GM03348 (cell line): ENCODE measurements around the gene PRKCA.
A peak's percentile ranks its signal among the peaks of the same experiment; 100 is the strongest.
"Not testable (repeated sequence)": the region's sequence is repeated elsewhere in the genome, so short reads cannot be mapped to it uniquely, and the experiment has no call there.

Experiments
- DNase-seq: peaks from one replicate; pipeline ENCODE4 v3.0.0; 2012; ENCODE audit warnings: low spot score

The PRKCA gene

DNA sequence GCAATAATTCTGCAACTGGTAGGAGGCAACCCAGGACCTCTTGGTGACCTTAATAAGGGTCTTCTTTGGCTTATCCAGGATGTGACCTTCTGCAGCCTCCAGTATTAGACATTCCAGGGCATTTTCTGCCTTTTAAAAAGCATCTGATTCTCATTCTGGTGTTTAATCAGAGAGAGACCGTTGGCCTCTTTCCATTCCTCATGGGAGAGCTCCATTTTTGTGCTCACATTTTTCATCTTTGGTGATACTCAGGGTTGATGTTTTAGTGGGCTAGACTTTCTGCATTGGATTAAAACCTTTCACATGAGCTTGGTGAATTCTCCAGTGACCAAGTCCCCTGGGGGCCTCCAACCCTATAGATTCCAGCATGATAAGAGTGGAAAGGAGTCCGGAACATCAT, 382.3 kb downstream of the PRKCA start:
- peak; percentile 15 for DNase-seq

DNA sequence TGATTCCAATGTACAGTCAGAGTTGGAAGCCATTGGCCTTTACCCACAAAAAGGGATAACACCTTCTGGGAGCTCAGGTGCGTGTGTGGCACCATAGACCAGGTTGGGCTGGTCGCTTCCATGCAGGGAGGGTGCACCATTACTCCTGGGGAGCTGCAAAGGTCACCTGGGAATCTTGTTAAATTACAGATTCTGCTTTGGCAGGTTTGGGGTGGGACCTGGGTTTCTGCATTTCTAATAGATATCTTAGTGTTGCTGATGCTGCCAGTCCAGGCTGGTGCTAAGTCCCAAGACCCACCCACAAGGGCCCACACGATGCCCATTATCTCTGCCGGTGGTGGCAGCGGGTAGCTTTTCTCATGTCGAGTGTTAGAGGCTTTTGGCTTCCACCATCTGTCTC, 384.2 kb downstream of the PRKCA start:
- no peak for DNase-seq

DNA sequence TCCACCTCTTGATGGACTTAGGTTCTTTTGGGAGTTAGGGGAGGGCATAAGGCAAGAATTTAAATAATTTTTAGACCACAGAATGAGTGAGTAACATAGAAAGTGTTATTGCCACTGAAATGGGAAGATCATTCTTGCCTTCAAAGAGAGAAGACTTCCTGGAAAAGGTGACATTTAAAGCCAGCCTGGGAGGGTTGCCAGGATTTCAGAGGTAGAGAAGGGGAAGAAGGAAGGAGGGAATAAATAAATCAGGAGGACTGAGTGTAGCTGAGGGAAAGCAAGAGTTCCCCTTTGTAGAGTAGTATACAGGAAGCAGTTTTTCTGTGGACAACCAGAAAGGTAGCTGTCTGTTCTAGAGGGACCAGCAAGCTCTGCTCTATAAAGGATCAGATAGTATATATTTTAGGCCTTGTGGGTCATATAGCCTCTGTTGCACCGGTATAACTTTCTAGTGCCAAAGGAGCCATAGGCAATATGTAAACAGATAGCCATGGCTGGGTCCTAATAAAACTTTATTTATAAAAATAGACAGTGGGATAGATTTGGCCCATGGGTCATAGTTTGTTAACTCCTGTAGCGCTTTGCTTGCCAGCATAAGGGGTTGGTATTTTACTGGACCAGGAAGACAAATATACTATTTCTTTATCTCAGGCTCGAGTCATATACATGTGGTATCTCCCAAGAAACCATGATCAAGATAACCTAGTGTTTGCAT, 385.3 kb downstream of the PRKCA start:
- DNase-seq, result no peak

DNA sequence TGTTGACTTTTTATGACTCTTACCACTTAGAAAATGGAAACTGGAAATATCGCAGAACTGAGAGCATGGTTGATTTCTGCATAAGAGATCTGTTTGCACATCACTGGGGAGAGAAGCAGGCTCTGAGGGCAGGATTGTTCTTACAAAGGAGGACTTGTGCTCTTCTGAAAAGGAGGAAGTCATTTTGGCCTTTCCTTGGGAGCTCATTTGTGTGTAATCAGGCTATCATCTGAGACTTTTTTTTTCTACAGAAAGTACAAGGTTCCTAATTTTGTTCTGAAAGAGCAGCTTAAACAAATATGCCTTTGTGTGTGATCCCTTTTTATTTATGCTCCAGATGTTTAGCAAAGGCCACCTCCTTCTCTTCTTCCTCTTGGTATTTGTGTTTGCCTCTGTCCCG, 386.8 kb downstream of the PRKCA start:
- no peak for DNase-seq

DNA sequence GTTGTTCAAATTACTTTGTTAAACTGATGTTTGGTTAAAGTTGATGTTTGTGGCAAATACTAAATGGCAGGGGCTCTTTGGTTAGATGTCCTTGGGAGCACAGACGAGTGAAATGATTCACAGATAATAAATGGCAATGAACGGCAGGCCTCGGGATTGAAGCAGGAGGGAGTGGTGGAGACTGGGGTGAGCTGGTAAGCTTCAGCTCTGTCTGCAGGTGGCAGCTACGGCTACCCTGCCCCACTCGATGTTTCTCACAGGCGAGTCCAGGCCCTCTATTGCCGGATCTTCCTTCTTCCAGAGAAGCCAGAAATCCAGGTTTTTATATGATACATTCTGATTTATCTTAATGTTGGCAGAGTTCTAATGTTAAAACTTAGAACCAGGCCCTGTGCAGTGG, 387.8 kb downstream of the PRKCA start:
- no peak for DNase-seq

DNA sequence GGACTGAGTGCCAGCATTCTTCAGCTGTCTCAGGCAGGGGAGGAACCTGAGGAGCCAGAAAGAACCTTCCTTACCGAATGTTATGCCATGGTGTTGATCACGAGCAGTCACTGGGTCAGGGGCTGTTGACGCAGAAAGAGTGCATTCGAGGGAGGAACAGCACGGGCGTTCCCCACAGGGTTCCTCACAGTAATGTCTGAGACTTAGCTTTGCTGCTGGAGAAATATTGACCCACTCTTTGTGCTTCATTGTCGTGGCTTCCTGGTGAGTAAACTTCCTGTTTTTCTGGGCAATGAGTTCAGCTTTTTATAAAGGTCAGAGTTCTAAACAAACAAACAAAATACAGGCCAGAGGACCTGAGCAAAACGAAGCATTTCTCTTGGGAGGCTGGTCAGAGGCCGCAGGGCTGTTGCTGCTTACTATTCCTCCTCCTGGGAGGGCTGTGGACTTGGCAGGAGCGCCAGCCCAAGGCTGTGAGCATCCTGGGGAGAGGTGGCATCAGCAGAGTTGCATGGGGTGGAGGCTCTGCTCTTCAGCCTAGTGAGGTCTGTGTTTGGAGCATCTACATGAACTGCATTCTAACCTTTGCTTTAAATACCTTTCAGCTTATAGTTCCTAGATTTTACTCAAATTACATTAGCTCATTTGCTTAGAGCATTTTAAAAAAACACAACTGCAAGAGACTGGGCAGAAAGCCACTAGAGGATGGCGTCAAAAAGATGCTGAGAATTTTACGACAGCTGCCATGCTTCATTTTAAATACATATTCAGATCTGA, 389.4 kb downstream of the PRKCA start:
- no peak for DNase-seq

DNA sequence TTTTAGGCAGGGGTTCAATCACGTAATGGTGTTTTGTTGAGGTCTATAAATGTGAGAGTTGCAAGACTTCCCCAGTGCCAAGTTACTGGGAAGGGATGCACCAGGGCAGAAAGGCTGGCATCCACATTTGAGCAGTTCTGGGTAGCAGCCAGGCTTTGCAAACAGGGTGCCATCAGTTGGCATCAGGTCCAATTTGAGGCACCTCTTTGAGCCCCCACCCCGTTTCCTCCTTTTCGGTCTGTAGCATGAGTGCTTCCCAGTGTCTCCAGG, 389.9 kb downstream of the PRKCA start:
- no peak for DNase-seq

DNA sequence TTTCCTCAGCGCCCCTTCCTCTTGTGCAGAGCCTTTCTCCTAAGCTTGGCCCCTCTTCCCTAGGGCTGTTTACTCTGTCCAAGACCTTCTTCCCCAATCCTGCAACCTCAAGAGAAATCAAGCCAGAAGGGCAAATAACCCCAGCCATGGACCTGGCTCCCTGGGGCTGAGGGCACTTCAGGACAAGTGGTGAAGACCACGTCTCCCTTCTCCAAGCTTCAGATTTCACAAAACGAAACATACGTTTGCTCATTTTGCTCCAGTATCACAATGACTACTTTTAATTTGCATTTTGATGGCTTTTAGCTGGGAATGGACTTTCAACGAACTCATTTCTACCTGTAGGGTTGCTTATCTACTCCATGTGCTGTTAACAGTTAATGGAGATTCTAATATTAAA, 392.7 kb downstream of the PRKCA start:
- no peak for DNase-seq

DNA sequence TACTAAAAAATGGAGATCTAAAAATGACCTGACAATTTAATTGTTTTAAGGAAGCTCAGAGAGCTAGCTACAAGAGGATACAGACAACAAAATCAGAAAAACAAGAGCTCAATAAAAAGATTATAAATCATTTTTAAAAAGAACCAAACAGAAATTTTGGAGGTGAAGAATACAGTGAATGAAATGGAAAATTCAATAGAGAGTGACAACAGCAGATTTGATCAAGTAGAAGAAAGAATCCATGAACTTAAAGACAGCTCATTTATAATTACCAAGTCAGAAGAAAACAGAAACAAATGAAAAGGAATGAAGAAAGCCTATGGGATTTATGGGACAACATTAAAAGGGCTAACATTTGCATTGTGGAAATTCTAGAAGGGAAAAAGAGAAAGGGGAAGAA, 395.9 kb downstream of the PRKCA start:
- DNase-seq, result no peak

DNA sequence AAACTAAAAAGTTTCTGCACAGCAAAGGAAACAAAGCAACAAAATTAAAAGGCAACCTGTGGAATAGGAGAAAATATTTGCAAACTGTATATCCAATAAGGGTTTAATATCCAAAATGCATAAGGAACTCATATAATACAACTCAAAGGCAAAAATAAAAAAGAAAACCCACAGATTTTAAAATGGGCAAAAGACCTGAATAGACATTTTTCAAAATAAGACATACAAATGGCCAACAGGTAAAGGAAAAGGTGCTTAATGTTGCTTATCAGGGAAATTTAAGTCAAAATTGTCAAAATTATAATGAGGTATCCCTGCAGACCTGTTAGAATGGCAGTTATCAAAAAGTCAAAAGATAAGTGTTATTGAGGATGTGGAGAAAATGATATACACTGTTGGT, 399.0 kb downstream of the PRKCA start:
- DNase-seq, result no peak

DNA sequence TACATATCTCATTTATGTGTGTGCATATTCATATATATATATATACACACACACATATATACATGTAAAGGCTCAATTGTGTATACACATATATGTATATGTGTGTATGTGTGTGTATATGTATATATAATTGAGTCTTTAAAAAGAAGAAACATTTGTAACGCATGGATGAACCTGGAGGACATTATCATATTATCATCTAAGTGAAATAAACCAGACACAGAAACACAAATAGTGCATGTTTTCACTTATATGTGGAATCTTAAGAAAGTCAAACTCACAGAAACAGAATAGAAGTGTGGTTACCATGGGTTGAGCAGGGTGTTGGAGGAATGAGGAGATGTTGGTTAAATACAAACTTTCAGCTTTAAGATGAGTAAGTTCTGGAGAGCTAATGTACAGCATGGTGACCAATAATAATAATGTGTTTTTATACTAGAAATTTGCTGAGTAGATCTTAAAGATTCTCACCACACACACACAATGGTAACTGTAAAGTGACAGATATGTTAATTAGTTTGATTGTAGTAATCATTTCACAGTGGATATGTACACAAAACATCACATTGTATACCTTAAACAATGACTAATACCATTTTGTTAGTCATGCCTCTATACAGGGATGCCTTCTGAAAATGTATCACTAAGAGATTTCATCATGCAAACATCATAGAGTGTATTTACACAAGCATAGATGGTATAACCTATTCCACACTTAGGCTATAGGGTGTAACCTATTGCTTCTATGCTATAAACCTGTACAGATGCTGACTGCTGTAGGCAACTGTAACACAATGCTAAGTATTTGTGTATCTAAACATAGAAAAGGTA, 399.9 kb downstream of the PRKCA start:
- no peak for DNase-seq

DNA sequence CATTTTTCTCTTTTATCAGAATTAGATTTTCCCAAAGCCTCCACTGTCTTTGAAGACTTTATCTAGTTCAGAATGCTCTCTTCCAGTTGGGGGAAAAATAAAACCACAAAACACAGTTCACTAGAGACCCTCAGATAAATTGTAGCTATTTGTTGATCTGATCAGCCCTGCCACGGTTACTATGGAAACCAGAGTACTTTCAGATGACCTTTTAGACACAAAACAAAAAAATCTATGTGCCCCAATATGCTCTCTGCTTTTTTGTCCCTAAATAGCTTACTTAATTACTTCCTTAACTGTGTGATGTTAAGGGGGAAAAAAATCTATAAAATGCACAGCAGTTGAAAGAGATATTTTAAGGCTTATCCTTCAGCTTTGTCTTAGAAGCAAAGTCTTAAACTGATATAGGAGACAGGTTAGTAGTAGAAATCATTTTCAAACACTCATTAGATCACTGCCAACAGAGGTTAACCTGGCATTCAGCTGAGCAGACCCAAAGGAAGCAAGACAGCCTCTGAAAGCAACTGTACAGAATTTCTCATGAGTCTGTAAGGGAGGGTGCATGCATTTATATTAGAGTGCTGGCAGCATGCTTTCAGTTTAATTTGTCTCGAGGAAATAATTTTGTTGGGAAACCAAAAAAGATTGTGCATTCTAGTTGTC, 402.6 kb downstream of the PRKCA start:
- no peak for DNase-seq

DNA sequence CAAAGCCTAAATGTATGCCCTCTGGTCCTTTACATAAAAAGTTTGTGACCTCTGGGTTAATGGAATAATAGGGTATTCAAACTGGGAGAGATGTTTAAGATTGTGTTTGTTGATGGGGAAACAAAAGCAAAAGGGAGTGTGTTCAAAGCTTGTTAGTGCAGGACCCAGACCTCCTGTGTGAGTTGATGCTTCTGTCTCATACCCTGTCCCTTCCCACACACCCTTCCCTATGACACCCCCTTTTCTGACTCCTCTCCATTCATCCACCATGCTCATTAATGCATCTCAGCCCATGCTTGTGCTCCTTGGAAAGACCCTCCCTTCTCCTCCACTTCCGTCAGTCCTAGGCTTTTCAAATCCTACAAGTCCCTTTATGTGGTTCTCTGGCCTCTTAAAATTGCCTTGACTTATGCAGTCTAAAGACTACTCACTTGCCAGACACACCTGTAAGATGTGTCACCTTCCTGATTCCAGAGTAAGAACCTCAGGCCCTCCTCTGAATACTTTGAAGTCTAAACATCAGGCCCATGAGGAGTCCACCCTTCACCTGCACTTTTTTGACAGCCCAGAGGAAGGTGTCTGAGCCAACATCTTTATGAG, 404.5 kb downstream of the PRKCA start:
- no peak for DNase-seq

DNA sequence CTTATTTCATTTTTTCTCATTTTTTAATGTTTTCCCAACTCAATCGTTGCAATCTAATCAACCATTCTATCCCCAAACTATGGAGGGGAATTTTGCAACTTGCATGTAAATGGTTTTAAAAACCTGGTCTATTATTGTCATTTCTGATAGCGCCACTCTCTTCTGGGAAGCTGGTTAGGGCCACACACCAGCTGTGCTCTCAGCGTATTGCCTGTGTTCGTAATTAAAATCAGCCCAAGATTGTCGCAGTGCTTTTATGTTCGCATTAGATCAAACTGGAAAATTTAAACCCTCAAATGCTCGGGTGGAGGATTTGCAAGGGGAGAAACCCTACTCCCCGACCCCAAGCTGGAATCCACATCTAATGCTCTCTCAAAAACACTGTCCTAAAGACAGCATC, 409.0 kb downstream of the PRKCA start:
- DNase-seq, result no peak

DNA sequence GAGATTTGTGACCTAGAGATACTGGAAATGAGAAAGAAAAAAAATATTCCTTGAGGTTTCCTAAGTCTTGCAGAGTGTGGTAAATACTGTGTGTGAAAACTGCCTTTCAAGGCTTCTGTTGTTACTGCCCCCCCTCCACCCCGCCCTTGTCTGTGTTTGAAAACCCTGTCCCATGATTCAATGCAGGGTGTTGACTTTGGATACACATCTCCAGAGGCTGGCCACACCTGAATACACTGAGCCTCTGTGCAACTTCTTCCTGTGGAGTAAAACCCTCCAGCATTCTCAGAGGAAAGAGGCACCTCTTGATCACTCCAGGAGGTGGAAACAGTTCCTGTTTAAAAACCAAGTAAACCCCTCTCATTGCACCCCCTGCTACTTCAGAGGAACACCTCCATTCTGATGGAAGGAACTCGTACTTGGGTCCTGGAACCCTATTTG, 409.5 kb downstream of the PRKCA start:
- no peak for DNase-seq

DNA sequence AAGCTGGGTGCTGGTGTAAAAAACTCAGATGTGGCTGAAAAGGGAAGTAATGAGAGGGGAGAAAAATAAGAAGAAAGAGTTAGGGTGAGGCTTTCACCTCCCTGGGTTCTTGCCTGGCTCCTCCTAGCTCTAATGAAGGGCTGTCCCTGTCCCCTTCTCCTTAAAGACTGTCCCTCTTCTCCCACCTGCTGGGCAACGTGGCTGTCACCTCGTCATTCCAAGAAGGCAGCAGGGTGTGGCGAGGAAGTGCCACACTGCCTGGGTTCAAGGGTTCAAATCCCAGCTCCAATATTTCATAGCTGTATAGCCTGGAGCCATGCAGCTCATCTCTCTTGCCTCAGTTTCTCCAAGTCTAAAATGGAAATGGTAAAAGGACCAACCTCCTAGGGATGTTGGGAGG, 410.0 kb downstream of the PRKCA start:
- no peak for DNase-seq

DNA sequence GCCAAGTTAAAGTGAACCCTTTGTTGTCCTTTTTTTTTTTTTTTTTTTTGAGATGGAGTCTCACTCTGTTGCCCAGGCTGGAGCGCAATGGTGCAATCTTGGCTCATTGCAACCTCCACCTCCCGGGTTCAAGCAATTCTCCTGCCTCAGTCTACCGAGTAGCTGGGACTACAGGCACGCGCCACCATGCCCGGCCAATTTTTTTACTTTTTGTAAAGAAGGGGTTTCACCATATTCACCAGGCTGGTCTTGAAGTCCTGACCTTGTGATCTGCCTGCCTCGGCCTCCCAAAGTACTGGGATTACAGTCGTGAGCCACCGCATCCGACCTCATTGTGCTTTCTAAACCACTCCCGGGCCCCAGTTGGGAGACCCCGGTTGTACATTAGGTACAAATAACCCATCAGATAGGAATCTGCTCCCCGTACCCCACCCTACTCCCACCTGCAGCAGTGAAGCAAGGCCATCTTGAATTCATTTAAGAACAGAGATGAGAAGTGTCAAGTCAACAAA, 410.7 kb downstream of the PRKCA start:
- DNase-seq, result not testable (repeated sequence)

DNA sequence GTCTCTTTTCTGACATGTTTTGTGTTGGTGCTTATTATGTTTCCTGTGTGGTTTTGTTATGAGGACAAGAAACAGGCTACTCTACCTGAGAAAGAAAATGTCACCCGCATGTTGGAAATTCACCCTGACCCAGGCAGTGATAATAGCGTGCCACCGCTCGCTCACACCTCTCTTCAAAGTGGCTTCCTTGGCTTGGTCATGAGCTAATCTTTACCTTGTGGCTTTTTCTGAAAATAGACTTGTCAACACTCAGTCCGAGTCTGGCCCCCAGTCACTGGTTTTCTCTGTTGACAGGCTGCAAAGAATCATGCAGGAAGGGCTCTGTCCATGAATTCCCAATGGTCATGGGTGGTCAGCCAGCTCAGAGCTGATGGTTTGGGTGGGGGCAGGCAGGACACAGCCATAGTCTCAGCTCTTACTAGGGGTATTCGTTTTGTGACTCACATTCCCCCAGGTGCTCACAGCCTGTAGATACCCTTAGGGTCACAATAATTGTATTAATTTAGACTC, 411.2 kb downstream of the PRKCA start:
- DNase-seq, result no peak

DNA sequence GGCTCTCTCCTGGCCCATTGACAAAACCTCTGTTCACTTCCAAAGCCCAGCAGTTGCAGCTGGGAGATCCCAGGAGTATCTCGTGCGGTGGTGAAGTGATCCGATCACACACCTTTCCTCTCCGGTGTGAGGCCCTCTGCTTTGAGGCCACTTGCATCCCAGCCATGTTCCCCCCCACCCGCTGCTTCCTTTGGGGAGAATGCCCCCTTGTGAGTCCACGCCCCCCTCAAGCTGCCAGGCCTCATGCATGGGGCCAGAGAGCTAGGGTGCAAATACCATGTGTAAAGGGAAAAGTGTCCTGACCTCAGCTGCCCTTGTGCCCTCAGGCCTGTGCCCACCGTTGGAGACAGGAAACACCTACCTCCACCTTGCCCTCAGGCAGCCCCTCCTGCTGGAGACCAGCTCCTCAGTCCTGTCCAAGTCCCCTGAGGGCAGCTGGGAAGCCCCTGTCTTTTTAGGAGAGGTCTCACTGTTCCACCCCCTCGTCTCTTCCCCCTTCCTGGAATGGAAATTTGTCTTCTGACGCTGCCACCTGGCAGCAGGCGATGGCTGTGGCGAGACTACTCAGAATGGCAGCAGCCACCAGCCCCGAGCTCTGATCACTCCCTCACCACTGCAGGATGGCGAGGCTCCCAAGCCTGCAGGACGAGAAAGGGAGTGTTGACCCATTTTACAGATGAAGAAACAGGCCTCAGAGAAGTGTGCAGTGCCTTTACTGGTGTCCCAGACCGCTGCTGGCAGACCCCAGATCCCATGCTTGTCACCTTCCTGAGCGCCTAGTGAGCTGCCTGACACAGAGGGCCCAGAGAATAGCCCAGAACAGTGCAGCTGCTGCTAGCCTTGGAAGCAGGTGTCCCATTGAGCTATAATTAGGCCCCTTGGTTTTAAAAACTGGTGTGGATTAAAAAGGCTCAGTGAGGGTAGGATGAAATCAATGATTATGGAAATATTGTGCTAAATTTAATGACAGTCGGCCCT, 411.9 kb downstream of the PRKCA start:
- DNase-seq, result no peak

DNA sequence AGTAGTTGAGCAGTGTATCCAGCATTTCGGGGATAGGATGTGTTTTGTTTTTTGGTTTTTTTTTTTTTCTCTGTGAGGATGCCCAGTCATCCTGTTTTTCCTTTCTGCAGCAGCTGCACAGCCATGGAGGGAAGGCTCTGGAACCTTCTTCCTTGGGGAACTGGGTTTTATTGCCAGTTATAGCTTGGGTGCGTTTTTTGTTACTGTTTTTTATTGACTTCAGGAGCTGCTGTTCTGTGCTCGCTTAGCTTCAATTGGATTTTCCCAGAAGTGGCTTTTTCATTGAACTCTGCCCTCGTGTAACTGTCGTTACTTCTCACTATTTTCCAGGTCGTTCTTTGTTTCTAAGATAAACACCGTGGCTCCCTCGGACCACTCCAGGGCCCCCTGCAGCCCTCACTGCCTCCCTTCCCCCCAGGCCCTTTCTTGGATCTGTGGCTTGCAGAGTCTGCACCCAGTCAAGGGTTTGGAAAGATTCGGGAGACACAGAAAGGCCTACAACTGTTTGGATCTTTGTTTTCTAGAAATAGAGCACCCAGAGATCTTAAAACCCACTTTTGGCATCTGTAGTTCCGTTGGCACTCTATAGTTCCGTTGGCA, 412.8 kb downstream of the PRKCA start:
- DNase-seq, result no peak
